ENCODE data around the gene NPR3.

GRCh38 chr5:32790411-32790951 is 79.4 kb downstream of the NPR3 start:
- TF ChIP-seq EZH2 (IDR thresholded peaks at IDR 0.05; ENCODE audit: borderline replicate concordance, low read length) (no peak), CTCF (IDR thresholded peaks at IDR 0.05; ENCODE audit: low read length) (no peak)

All from OCI-LY1 (cell line).